GM18519 (cell line): ENCODE measurements around the gene DNAH1.

Source experiments
- ATAC-seq: cut with Tn5 transposase; IDR thresholded peaks from one replicate; pipeline ENCODE4 v1.9.1; 2021; ENCODE audit warnings: mild to moderate bottlenecking, moderate library complexity; ENCODE audit not compliant: unreplicated experiment, low FRiP score

DNAH1 gene

GRCh38 chr3:52431459-52432223, 115.5 kb downstream of the DNAH1 start:
- no peak for ATAC-seq

- no peak for ATAC-seq
Measured at GRCh38 chr3:52432225-52432624, 116.1 kb downstream of the DNAH1 start.

- no peak for ATAC-seq
Measured at GRCh38 chr3:52432691-52433141, 116.6 kb downstream of the DNAH1 start.

GRCh38 chr3:52433328-52433995, 117.3 kb downstream of the DNAH1 start:
- no peak for ATAC-seq

- no peak for ATAC-seq
Measured at GRCh38 chr3:52433996-52434479, 117.9 kb downstream of the DNAH1 start.

- no peak for ATAC-seq
Measured at GRCh38 chr3:52434491-52435115, 118.5 kb downstream of the DNAH1 start.

GRCh38 chr3:52435246-52436101, 119.4 kb downstream of the DNAH1 start:
- no peak for ATAC-seq

GRCh38 chr3:52436500-52437149, 120.5 kb downstream of the DNAH1 start:
- ATAC-seq = no peak

- no peak for ATAC-seq
Measured at GRCh38 chr3:52437326-52438103, 121.4 kb downstream of the DNAH1 start.

- no peak for ATAC-seq
Measured at GRCh38 chr3:52438104-52438376, 121.9 kb downstream of the DNAH1 start.

- ATAC-seq = no peak
Measured at GRCh38 chr3:52438579-52439425, 122.7 kb downstream of the DNAH1 start.

- ATAC-seq = no peak
Measured at GRCh38 chr3:52439426-52440248, 123.5 kb downstream of the DNAH1 start.

GRCh38 chr3:52440249-52440551, 124.1 kb downstream of the DNAH1 start:
- ATAC-seq = no peak

GRCh38 chr3:52440671-52441070, 124.6 kb downstream of the DNAH1 start:
- ATAC-seq = no peak

- ATAC-seq = no peak
Measured at GRCh38 chr3:52441091-52441771, 125.1 kb downstream of the DNAH1 start.

GRCh38 chr3:52441772-52442332, 125.7 kb downstream of the DNAH1 start:
- no peak for ATAC-seq
